ENCODE data around the gene BTBD2.
A peak's percentile ranks its signal among the peaks of the same experiment; 100 is the strongest.

BTBD2 gene

DNA sequence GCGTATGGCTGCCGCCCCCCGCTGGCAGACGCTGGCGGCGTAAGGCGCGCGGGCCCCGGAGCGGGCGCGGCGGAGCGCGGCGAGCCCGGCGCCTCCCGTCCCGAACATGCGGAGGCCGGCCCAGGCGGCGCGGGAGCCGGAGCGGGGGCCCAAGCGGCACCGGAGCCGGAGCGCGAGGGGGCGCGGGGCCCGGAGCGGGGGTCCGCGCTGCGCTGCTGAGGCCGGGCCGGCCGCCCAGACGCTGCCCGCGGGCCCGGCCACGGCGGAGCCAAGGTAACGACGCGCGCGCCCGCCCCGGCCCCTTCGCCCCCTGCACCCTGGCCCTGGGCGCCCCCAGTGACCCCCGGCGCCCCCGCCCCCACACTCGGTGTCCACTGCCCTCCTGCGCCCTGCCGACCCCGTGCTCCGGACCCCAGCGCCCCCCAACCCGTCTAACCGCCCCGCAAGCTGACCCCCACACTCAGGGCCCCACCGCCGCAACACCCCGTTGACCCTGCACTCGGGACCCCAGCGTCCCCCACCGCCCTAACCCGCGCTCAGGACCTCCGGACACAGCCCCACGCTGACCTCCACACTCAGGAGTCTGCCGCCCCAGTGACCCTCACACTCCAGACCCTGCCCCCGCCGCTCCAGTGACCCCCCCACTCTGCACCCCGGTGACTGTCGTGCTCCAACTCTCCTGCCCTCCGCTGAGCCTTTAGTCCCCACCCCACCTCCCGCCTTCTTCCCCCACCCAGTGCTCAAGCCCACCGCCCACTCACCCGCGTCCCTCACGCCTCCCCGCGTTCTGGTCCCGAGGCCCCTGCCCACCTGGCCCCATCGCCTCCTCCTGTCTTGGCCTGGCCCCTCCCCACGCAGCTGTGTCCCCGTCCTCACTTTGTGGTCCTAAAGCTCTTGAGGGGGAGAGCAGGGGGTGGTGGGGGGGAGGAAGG lies 74.1 kb downstream of the BTBD2 start, which contains the start of gene CSNK1G2:
CSNK1G2 (plus strand) TSS at position 27 of the 932 bp plus-strand sequence. CDS start 28,601 bp downstream, outside the sequence.
- H3K4me3 ChIP-seq (ENCODE audit: low read depth, low read length) = peak within 1 kb of the TSS; percentile 77
- peak within 1 kb of the TSS; percentile 95 for H2AFZ ChIP-seq

DNA sequence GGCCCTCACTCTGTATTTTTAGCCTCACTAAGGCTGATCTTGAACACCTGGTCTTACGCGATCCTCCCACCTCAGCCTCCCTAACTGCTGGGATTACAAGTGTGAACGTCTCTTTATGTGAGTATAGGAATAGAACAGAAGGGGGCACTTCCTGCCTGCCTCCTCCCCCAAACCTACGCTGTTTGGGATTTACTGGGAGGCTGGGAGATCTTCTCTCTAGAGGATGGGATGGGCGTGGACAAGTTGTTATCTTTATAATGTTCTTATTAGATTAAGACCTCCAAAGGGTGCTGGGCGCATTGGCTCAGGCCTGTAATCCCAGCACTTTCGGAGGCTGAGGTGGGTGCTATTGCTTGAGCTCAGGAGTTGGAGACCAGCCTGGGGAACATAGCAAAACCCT lies 77.4 kb downstream of the BTBD2 start:
- TF ChIP-seq, protein P1, sequence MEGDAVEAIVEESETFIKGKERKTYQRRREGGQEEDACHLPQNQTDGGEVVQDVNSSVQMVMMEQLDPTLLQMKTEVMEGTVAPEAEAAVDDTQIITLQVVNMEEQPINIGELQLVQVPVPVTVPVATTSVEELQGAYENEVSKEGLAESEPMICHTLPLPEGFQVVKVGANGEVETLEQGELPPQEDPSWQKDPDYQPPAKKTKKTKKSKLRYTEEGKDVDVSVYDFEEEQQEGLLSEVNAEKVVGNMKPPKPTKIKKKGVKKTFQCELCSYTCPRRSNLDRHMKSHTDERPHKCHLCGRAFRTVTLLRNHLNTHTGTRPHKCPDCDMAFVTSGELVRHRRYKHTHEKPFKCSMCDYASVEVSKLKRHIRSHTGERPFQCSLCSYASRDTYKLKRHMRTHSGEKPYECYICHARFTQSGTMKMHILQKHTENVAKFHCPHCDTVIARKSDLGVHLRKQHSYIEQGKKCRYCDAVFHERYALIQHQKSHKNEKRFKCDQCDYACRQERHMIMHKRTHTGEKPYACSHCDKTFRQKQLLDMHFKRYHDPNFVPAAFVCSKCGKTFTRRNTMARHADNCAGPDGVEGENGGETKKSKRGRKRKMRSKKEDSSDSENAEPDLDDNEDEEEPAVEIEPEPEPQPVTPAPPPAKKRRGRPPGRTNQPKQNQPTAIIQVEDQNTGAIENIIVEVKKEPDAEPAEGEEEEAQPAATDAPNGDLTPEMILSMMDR (IDR thresholded peaks at IDR 0.05) = no peak
- H2AFZ ChIP-seq = no peak overlapping the region
- H3K4me2 ChIP-seq (ENCODE audit: low read length) = no peak overlapping the region

More for the DNA sequence above, 74.1 kb downstream of the BTBD2 start, which contains the start of gene CSNK1G2:
- peak within 1 kb of the TSS; percentile 98 for H3K4me2 ChIP-seq (ENCODE audit: low read length)
- H3K27ac ChIP-seq = peak within 1 kb of the TSS; percentile 91
- H3K9me3 ChIP-seq (ENCODE audit: control insufficient read depth, low read length) = no peaks in the 10 kb centered on the region
- peaks cover 42% of the 10 kb centered on the region for H3K79me2 ChIP-seq
- TF ChIP-seq, protein P1 (IDR thresholded peaks at IDR 0.05) = no peak
- no peaks in the 10 kb centered on the region for H3K36me3 ChIP-seq (ENCODE audit: control insufficient read depth, insufficient read depth, low read length)
- no peak within 1 kb of the TSS for H3K9ac ChIP-seq
- H3K27me3 ChIP-seq (ENCODE audit: control insufficient read depth, insufficient read depth, low read length) = no peaks in the 10 kb centered on the region
- peaks cover 13% of the 10 kb centered on the region for H3K4me1 ChIP-seq

DNA sequence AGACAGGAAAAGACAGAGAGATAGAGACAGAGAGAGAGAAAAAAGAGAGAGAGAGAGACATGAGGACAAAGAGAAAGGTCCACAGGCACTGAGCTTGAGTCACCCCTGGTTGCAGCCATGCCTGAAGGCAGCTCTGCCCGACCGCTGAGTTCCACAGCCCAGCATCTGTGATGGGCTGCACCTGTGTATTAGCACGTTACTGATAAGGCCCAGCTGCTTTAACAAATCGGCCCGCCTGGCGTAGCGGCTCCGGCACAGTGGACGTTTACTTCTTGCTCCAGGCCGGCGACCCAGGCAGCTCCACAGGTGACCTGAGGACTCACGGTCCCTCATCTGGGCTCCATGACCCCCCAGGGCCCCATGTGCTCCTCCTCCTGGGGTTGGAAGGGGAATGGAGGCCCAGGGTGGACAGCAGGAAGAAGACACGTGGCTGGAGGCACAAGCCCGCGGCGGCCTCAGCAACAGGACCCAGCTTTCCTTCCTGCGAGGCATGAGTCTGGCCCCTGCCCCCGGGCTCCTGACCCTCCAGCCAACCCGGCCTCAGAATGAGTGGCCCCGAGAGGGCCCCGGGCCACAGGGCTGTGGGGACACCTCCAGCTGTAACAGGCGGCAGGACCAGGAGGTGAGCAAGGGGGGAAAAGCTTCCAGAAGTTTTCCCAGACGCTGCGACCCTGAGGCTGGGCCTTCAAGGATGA lies 78.5 kb downstream of the BTBD2 start:
- H3K27me3 ChIP-seq (ENCODE audit: control insufficient read depth, insufficient read depth, low read length) = no peaks in the 10 kb centered on the region
- peaks cover 10% of the 10 kb centered on the region for H3K4me1 ChIP-seq
- no peak overlapping the region for H2AFZ ChIP-seq
- no peak overlapping the region for H3K4me2 ChIP-seq (ENCODE audit: low read length)
- no peaks in the 10 kb centered on the region for H3K36me3 ChIP-seq (ENCODE audit: control insufficient read depth, insufficient read depth, low read length)
- H3K9ac ChIP-seq = no peak overlapping the region
- no peaks in the 10 kb centered on the region for H3K9me3 ChIP-seq (ENCODE audit: control insufficient read depth, low read length)
- TF ChIP-seq, protein P1 (IDR thresholded peaks at IDR 0.05) = no peak
- no peak overlapping the region for H3K4me3 ChIP-seq (ENCODE audit: low read depth, low read length)
- H3K27ac ChIP-seq = no peak overlapping the region
- peaks cover 4% of the 10 kb centered on the region for H3K79me2 ChIP-seq

More for the DNA sequence above, 77.4 kb downstream of the BTBD2 start:
- Histone ChIP-seq H3K27ac (no peak overlapping the region), H3K9ac (no peak overlapping the region), H3K4me1 (peaks cover 16% of the 10 kb centered on the region), H3K36me3 (ENCODE audit: control insufficient read depth, insufficient read depth, low read length) (no peaks in the 10 kb centered on the region), H3K9me3 (ENCODE audit: control insufficient read depth, low read length) (no peaks in the 10 kb centered on the region), H3K79me2 (peaks cover 14% of the 10 kb centered on the region), H3K4me3 (ENCODE audit: low read depth, low read length) (no peak overlapping the region), H3K27me3 (ENCODE audit: control insufficient read depth, insufficient read depth, low read length) (no peaks in the 10 kb centered on the region)

DNA sequence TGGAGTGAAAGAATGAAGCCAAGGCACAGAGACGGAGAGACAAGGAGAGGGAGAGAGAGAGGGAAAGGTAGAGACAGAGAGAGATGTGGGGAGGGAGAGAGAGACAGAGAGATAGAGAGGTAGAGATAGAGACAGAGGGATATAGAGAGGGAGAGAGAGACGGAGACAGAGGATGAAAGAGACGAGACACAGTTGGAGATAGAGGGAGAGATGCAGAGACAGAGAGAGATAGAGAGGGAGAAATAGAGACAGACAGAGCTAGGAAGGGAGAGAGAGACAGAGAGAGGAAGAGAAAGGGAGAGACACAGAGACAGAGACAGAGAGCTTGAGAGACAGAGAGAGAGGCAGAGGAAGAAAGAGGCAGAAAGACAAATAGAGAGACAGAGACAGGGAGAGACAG lies 79.1 kb downstream of the BTBD2 start:
- H3K4me1 ChIP-seq = peaks cover 10% of the 10 kb centered on the region
- H3K27ac ChIP-seq = no peak overlapping the region
- H3K27me3 ChIP-seq (ENCODE audit: control insufficient read depth, insufficient read depth, low read length) = no peaks in the 10 kb centered on the region
- H3K79me2 ChIP-seq = no peaks in the 10 kb centered on the region
- no peak overlapping the region for H2AFZ ChIP-seq
- H3K36me3 ChIP-seq (ENCODE audit: control insufficient read depth, insufficient read depth, low read length) = no peaks in the 10 kb centered on the region
- no peak overlapping the region for H3K9ac ChIP-seq
- H3K4me3 ChIP-seq (ENCODE audit: low read depth, low read length) = no peak overlapping the region
- TF ChIP-seq, protein P1 (IDR thresholded peaks at IDR 0.05) = no peak
- H3K9me3 ChIP-seq (ENCODE audit: control insufficient read depth, low read length) = no peaks in the 10 kb centered on the region
- H3K4me2 ChIP-seq (ENCODE audit: low read length) = no peak overlapping the region
